NCI-H526 treated with DMSO at 0.1 percent for 48 hours (cell line): ENCODE results near the gene CNBP.
"Not testable (repeated sequence)": the region's sequence is repeated elsewhere in the genome, so short reads cannot be mapped to it uniquely, and the experiment has no call there.

Experiments used
- DNase-seq: peaks from one replicate; lab custom pipeline; 2025; lab: John Stamatoyannopoulos, UW

CNBP gene

GRCh38 chr3:129184784-129185542 is 1.3 kb upstream of the CNBP start:
- not testable (repeated sequence) for DNase-seq

GRCh38 chr3:129184396-129184657 is 631 bp upstream of the CNBP start:
- no peak for DNase-seq

- DNase-seq, result peak; percentile 19
Measured at GRCh38 chr3:129182390-129183185, 1.1 kb downstream of the CNBP start.

GRCh38 chr3:129181819-129182218 is 1.9 kb downstream of the CNBP start:
- DNase-seq, result no peak

GRCh38 chr3:129180461-129180860 is 3.2 kb downstream of the CNBP start:
- DNase-seq, result no peak

GRCh38 chr3:129176051-129176450 is 7.6 kb downstream of the CNBP start:
- DNase-seq, result no peak

- no peak for DNase-seq
Measured at GRCh38 chr3:129173725-129174124, 10.0 kb downstream of the CNBP start.

GRCh38 chr3:129173206-129173605 is 10.5 kb downstream of the CNBP start:
- no peak for DNase-seq

- no peak for DNase-seq
Measured at GRCh38 chr3:129166579-129167332, 16.9 kb downstream of the CNBP start.

- DNase-seq, result not testable (repeated sequence)
Measured at GRCh38 chr3:129165594-129165993, 18.1 kb downstream of the CNBP start.

GRCh38 chr3:129164500-129164899 is 19.2 kb downstream of the CNBP start:
- no peak for DNase-seq

GRCh38 chr3:129162729-129163579 is 20.7 kb downstream of the CNBP start:
- no peak for DNase-seq

- DNase-seq, result peak; percentile 52
Measured at GRCh38 chr3:129161860-129162271, 21.8 kb downstream of the CNBP start.

- DNase-seq, result peak; percentile 100
Measured at GRCh38 chr3:129160891-129161859, 22.5 kb downstream of the CNBP start, which contains the start of gene ISY1. Gene ISY1, minus strand, starts transcription at chr3:129161063. Its CDS starts 88 bp downstream, at chr3:129160975.

- no peak for DNase-seq
Measured at GRCh38 chr3:129144786-129145185, 38.9 kb downstream of the CNBP start.

GRCh38 chr3:129141011-129141410 is 42.7 kb downstream of the CNBP start:
- not testable (repeated sequence) for DNase-seq

- no peak for DNase-seq
Measured at GRCh38 chr3:129139911-129140310, 43.8 kb downstream of the CNBP start.

- DNase-seq, result not testable (repeated sequence)
Measured at GRCh38 chr3:129136275-129136674, 47.4 kb downstream of the CNBP start.

GRCh38 chr3:129132097-129132866 is 51.4 kb downstream of the CNBP start:
- no peak for DNase-seq
